ENCODE measurements around the gene LIPH. TPM values are rescaled to one million over a fixed set of nuclear protein-coding genes. Genes with fewer than 3 reads are reported as not detected.

LIPH gene
- total RNA-seq, 1 donor from 2014 or later = 0.58 TPM

GRCh38 chr3:185549122-185549521 is 3.3 kb downstream of the LIPH start:
- DNase-seq (ENCODE audit: low spot score) (no peak), ATAC-seq (peak; percentile 44)

- ATAC-seq (no peak), DNase-seq (ENCODE audit: low spot score) (no peak)
Measured at GRCh38 chr3:185540695-185541094, 11.7 kb downstream of the LIPH start.

DNA sequence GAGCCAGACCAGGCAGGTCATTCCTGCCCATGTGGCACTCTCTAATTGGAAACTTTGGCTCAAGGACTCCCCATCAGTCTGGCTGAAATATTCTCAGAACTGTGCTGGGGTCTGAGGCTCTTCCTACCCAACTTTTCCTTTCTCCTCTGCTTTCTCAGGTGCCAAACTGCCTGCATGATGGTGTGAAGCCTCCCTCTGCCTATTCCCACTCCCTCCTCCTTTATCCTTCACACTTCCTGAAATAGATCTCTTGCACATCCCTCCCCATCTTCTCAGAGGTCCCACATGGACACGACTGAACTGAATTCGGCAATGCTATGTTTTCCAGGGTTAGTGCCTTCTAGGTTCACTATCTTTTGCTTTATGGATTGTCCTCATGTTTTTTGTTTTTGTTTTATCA is 12.5 kb downstream of the LIPH start:
- no peak for ATAC-seq
- DNase-seq (ENCODE audit: low spot score) = no peak

DNA sequence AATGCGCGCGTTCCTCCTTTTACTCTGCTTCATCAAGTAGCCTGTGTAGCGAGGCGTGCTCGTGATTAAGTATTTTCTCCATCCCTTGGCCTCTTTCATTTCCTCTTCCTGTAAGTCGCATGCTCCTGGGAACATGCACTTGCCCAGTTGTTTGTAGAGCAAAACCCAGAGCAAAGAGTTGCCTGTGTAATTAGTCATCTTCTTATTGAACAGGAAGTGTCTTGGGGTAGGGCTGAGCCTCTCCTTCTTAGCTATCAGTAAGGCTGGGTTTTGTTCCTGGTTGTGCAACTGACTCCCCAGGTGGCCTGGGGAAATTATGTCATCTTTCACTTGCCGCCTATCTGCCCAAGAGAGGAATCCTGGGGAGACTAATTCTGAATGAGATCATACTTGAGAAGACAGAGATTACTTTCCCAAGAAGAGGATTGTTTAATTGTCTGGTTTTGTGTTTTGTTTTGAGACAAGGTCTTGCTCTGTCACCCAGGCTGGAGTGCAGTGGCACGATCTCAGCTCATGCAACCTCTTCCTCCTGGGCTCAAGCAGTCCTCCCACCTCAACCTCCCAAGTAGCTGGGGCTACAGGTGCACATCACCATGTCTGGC is 14.9 kb downstream of the LIPH start:
- DNase-seq (ENCODE audit: low spot score) = no peak
- peak; percentile 27 for ATAC-seq

DNA sequence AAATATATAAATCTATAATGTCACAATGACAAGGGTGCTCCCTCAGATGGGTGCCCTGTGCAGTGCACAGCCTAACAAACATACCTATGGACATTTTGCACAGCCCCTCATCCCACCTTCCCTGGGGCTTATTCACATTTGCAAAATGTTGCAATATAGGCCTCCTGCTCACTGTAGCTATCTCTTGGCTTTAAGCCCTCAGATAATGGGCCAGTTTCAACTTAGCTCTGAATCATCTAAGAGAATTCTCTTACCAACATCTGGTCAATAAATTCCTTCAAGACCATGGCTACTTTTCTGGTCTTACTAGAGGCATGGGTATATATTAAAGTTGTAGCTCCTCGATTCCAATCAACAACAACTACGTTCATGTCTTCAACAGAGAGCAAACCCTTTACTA is 17.9 kb downstream of the LIPH start:
- no peak for ATAC-seq

GRCh38 chr3:185532901-185533300 is 19.5 kb downstream of the LIPH start:
- DNase-seq (ENCODE audit: low spot score) (no peak), ATAC-seq (no peak)

More for the DNA sequence above, 17.9 kb downstream of the LIPH start:
- DNase-seq (ENCODE audit: low spot score) = no peak

DNA sequence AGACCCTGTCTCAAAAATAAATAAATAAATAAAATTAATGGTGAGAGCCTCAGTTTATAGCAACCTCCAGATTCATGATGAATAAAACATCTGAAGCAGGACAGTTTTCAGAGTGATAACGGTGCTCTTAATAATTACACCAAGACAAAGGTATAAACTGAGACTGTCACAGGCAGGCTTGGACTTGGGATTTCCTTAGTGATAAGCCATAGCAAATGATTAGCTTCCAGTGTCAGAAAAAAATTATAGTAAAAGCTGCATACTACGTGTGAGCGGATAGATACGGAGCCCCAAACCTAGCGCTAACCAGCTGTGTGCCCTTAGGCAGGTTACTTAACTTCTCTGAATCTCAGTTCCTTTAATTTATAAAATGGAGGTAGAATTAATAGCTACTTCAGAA is 21.5 kb downstream of the LIPH start:
- no peak for ATAC-seq
- DNase-seq (ENCODE audit: low spot score) = no peak

DNA sequence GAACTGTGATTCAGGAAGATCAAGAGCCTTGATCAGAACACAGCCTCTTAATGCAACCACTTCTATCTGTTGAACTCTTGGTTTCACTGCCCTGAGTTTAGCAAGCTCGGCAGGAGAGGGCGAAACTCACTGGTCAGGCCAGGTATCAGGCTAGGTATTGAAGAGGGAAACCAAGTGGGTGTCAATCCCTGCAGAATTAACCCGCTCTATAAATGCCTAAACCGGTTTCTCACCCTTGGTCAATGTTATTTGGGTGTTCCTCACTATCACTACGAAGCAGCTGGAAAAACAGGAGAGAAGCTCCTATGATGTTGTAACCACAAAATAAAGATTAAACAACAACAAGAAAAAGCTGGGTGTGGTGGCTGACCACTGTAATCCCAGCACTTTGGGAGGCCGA is 23.9 kb downstream of the LIPH start:
- ATAC-seq (no peak), DNase-seq (ENCODE audit: low spot score) (no peak)

DNA sequence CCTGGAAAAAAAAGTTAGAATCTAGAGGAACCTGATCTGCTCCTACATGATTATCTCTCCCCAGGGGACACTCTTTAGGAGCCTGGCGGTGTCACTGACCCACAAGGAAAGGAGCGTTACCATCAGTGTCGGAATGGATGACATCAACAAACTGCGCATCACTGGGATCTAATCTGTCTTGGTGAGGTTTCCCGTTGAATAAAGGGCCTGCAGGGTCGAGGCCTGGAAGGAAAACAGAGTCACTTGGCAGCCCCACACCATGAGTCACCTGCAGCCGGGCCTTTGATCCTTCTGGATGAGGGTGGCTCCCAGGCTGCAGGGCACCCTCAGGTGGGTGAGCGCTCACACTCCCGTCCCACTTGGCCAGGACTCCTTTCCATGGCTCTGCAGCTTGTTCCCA is 25.0 kb downstream of the LIPH start:
- DNase-seq (ENCODE audit: low spot score) (no peak), ATAC-seq (no peak)

DNA sequence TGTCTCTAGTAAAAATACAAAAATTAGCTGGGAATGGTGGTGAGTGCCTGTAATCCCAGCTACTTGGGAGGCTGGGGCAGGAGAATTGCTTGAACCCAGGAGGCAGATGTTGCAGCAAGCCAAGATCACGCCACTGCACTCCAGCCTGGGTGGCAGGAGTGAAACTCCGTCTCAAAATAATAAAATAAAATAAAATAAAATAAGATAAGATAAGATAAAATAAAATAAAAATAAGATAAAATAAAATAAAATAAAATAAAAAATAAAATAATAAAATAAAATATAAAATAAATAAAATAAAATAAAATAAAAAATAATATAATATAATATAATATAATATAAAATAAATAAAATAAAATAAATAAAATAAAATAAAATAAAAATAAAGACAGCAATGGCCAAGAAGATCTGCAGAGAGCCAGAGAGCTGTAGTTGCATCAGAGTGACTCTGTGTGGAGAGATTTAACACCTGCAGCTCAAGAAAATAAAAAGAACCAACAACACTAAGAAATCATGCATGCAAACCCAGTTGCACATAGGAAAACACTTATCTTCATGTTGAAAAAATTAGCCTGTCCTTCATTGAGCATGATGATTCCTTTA is 25.9 kb downstream of the LIPH start:
- ATAC-seq (no peak), DNase-seq (ENCODE audit: low spot score) (no peak)

GRCh38 chr3:185521349-185522138 is 30.8 kb downstream of the LIPH start:
- ATAC-seq (no peak), DNase-seq (ENCODE audit: low spot score) (no peak)

- ATAC-seq (peak; percentile 85), DNase-seq (ENCODE audit: low spot score) (no peak)
Measured at GRCh38 chr3:185519021-185519420, 33.4 kb downstream of the LIPH start.

- ATAC-seq (no peak), DNase-seq (ENCODE audit: low spot score) (no peak)
Measured at GRCh38 chr3:185517387-185518130, 34.8 kb downstream of the LIPH start.

DNA sequence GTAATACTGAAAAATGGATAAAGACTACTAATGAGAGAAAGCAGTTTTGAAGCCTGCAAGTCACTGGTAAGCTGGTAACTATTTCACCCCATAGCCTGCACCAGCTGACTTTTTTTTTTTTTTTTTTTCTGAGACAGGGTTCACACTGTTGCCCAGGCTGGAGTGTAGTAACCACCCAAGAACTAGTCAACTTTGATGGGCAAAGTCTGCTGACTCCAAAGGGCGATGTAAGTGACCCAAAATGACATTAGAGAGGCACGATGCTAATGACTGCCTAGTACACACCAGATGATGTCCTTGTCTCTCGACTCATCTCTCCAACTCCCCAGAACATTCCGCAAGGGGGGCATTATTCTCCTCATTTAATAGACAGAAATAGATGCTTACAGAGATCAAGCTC is 40.7 kb downstream of the LIPH start:
- ATAC-seq = peak; percentile 98
- peak; percentile 72 for DNase-seq (ENCODE audit: low spot score)

DNA sequence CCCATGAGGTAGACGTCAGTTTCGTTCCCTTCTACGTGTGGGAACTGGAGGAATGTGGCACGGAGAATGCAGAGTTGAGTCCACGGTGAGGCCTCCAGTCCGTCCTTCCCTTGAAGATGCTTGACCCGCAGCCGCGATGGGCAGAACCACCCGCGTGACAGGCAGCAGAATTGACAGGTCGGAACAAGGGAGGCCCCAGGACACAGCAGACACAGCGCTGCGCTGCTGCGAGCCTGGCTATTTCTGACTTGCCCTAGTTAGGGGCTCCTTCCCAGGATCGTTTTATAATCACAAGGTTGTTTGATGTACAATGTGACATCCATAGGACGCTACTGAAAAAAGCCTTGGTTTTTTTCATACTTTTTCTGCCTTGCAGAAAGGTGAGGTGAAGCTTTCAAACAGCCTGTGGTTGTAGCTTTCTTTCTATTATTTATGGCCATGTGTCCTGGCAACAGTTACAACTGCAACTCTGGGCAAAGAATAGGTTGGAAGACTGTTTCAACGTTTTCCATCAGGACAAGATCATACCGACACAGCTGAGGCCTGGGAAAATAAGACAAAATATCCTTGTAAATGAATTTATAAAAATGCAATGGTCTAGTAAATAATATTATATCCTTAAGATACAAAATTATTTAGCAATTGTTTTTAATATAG is 43.9 kb downstream of the LIPH start:
- DNase-seq (ENCODE audit: low spot score) (no peak), ATAC-seq (no peak)

- no peak for DNase-seq (ENCODE audit: low spot score)
- no peak for ATAC-seq
Measured at GRCh38 chr3:185507883-185508282, 44.5 kb downstream of the LIPH start.

DNA sequence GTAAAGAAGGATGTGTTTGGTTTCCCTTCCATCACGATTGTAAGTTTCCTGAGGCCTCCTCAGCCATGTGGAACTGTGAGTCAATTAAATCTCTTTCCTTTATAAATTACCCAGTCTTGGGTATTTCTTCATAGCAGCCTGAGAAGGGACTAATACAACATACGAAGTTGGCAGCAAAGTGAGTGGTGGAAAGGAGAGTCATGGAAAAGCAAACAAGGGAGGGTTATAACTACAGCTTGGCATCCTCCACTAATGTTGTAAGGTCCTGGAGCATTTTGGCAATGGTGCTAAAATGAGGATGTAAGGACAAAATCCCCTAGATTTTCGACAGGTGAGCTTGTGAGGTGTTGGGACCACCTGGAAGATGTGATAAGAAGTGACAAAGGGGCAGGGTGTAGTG is 47.8 kb downstream of the LIPH start:
- ATAC-seq = peak; percentile 60

GRCh38 chr3:185503521-185503920 is 48.9 kb downstream of the LIPH start:
- ATAC-seq (no peak), DNase-seq (ENCODE audit: low spot score) (no peak)

More for the DNA sequence above, 47.8 kb downstream of the LIPH start:
- DNase-seq (ENCODE audit: low spot score) = no peak

- ATAC-seq = no peak
- no peak for DNase-seq (ENCODE audit: low spot score)
Measured at GRCh38 chr3:185502987-185503386, 49.4 kb downstream of the LIPH start.

DNA sequence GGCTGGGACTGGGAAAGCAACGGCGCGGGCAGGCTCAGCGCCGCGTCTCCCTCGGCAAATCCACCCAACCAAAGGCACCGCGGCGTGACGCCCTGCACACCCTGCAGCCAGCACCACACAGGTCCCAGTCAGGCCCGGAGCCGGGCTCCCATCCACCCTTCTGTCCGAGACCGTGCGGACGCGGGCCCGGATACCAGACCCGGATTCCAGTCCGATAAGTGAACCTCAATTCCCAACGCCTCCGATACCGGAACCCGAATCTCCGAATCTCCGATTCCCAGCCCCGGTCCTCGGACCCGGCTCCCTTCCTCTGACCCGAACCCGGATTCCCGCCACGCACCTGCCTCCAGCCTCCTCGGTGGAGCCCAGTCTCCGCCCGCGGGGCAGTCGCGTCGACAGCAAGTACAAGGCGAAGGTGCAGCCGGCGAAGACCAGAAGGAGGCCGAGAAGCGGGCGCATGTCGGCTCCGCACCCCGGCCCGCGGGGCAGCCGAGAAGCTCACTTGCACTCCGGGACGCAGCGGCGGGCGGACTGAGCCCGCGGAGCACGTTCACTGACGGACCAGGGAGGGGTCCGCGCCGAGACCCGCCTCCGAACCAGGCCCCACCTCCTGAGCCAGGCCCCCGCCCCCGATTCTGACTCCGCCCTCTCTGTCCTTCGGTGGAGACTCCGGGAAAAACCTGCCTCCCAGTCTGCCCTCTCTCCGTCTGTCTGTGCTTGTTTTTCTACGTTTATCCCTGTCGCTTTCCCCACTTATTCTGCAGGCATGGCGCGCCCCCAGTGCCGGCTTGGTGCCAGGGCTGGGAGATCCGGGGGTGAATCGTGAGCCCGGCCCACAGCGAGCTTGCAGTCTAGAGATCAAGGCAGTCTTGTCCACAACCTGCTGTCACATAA is 53.6 kb downstream of the LIPH start, which contains the start of gene TMEM41A:
Gene TMEM41A (minus strand): TSS at position 533 of the 894 bp plus-strand sequence. CDS start 74 bp downstream, at position 459.
- ATAC-seq = peak; percentile 96
- peak; percentile 95 for DNase-seq (ENCODE audit: low spot score)

Measured in left lobe of liver (tissue), 2 donors.